ENCODE data around the gene ARHGEF40. TPM values are rescaled to one million over a fixed set of nuclear protein-coding genes. Genes with fewer than 3 reads are reported as not detected.
A peak's percentile ranks its signal among the peaks of the same experiment; 100 is the strongest.

Gene ARHGEF40
- total and polyA plus RNA-seq, 7 donors, result 12.5 to 48.5 (median 17.5) TPM

- H3K9me3 ChIP-seq, result no peaks in the 10 kb centered on the region
- H3K27ac ChIP-seq, result peak overlapping the region in 2 of 4 donors; percentile 9 to 57
- DNase-seq, result no peak
- TF ChIP-seq POLR2AphosphoS5 (IDR thresholded peaks at IDR 0.05) (no peak), POLR2A (IDR thresholded peaks at IDR 0.05) (no peak), EP300 (IDR thresholded peaks at IDR 0.05) (no peak), CTCF (IDR thresholded peaks at IDR 0.05) (no peak)
- H3K4me1 ChIP-seq, result peaks cover 0 to 42% (median 36%) of the 10 kb centered on the region in 4 donors
- 89 to 93% methylated on average over 45 of the region's 45 CpGs for WGBS, 2 donors
- no peak overlapping the region for H3K4me3 ChIP-seq
- H3K36me3 ChIP-seq, result peaks cover 0 to 62% (median 29%) of the 10 kb centered on the region in 4 donors
- H3K27me3 ChIP-seq, result no peaks in the 10 kb centered on the region
- intact Hi-C loops (cut with DNase I), result loop anchor here (10.0 kb wide), 2 partner anchors 476 to 756 kb away; partner anchors contain the start of gene CCNB1IP1
Observed at GRCh38 chr14:21090940-21091663, 21.0 kb downstream of the ARHGEF40 start.

DNA sequence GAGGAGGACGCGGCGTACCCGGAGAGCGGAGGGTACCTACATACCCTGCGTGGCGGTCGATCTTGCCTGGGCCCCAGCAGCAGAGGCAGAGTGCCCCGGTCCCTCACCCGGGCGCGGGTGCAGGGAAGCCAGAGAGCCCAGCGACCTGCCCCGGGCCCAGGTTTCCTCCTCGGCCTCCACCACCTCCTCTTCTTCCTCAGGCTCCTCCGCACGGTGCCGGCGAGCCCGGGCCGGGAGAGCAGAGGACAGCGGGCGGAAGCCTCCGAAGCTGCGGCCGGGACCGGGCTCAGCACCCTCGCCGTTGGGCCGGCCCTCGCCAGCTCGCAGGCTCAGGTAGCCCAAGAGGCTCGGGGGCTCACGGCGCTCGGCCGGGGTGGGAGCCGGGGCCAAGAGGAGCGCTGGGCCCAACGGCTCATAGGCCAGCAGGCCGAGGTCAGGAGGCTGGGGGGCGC, 21.7 kb downstream of the ARHGEF40 start:
- intact Hi-C loops (cut with DNase I), result loop anchor here (1.0 to 10.0 kb wide), 5 partner anchors 12 to 757 kb away; partner anchors contain the start of gene CCNB1IP1
- no peak overlapping the region for H3K4me3 ChIP-seq
- H3K36me3 ChIP-seq, result peaks cover 0 to 55% (median 29%) of the 10 kb centered on the region in 4 donors
- H3K27ac ChIP-seq, result peak overlapping the region; percentile 39 to 58 (median 56)
- H3K27me3 ChIP-seq, result no peaks in the 10 kb centered on the region
- TF ChIP-seq EP300 (IDR thresholded peaks at IDR 0.05), result no peak
- no peak for TF ChIP-seq POLR2A (IDR thresholded peaks at IDR 0.05)
- TF ChIP-seq POLR2AphosphoS5 (IDR thresholded peaks at IDR 0.05), result no peak
- TF ChIP-seq CTCF (IDR thresholded peaks at IDR 0.05), result no peak
- H3K4me1 ChIP-seq, result peaks cover 0 to 50% (median 44%) of the 10 kb centered on the region in 4 donors
- H3K9me3 ChIP-seq, result no peaks in the 10 kb centered on the region
- DNase-seq, result no peak
- 88 to 92% methylated on average over 42 of the region's 42 CpGs for WGBS, 2 donors

- TF ChIP-seq EP300 (IDR thresholded peaks at IDR 0.05), result no peak
- TF ChIP-seq POLR2AphosphoS5 (IDR thresholded peaks at IDR 0.05), result peak in 3 of 4 donors; percentile 55 to 61 (median 59)
- peak; percentile 100 for TF ChIP-seq CTCF (IDR thresholded peaks at IDR 0.05)
- TF ChIP-seq POLR2A (IDR thresholded peaks at IDR 0.05), result no peak
- Histone ChIP-seq H3K27me3 (no peaks in the 10 kb centered on the region), H3K27ac (peak overlapping the region; percentile 39 to 58 (median 56)), H3K4me3 (no peak overlapping the region), H3K36me3 (peaks cover 0 to 54% (median 29%) of the 10 kb centered on the region in 4 donors), H3K9me3 (no peaks in the 10 kb centered on the region), H3K4me1 (peaks cover 0 to 50% (median 44%) of the 10 kb centered on the region in 4 donors)
- WGBS, 2 donors, result 39 to 46% methylated on average over 59 of the region's 59 CpGs
- peak; percentile 91 for DNase-seq
- intact Hi-C loops (cut with DNase I), result loop anchor here (1.0 to 10.0 kb wide), 5 partner anchors 12 to 758 kb away; partner anchors contain the start of gene CCNB1IP1
Observed at GRCh38 chr14:21092273-21093011, 22.3 kb downstream of the ARHGEF40 start.

GRCh38 chr14:21093018-21093417, 22.9 kb downstream of the ARHGEF40 start:
- TF ChIP-seq POLR2A (IDR thresholded peaks at IDR 0.05) (no peak), EP300 (IDR thresholded peaks at IDR 0.05) (no peak), POLR2AphosphoS5 (IDR thresholded peaks at IDR 0.05) (no peak), CTCF (IDR thresholded peaks at IDR 0.05) (no peak)
- no peak for DNase-seq
- intact Hi-C loops (cut with DNase I), result loop anchor here (2.0 to 10.0 kb wide), 3 partner anchors 78 to 758 kb away; partner anchors contain the start of gene CCNB1IP1
- H3K4me3 ChIP-seq, result no peak overlapping the region
- H3K27ac ChIP-seq, result peak overlapping the region in 2 of 4 donors; percentile 2 to 54
- no peaks in the 10 kb centered on the region for H3K9me3 ChIP-seq
- no peaks in the 10 kb centered on the region for H3K27me3 ChIP-seq
- 82 to 87% methylated on average over 36 of the region's 36 CpGs for WGBS, 2 donors
- H3K4me1 ChIP-seq, result peaks cover 0 to 52% (median 48%) of the 10 kb centered on the region in 4 donors
- peaks cover 0 to 52% (median 29%) of the 10 kb centered on the region in 4 donors for H3K36me3 ChIP-seq
